Tibial nerve (tissue), 4 donors: ENCODE results near the gene CLDN1. TPM values are rescaled to one million over a fixed set of nuclear protein-coding genes. Genes with fewer than 3 reads are reported as not detected.

Source experiments
- DNase-seq, 2 donors: peaks; one replicate each; pipeline ENCODE4 v3.0.0-alpha.2; 2019; ENCODE audit warnings: low spot score in 2 of 2
- H3K27ac ChIP-seq, 4 donors: fragments of 200-600 bp; sonication (generic) in 3 of 4; one replicate each; pipeline ENCODE4 v1.5.1; 2017 to 2019; ENCODE audit warnings: mild to moderate bottlenecking in 1 of 4
- H3K27me3 ChIP-seq, 2 donors: fragments of 200-600 bp; sonication (generic) in 1 of 2; one replicate each; pipeline versions ENCODE4 v1.5.1 to v1.6.0; 2017 to 2019
- H3K36me3 ChIP-seq, 3 donors: fragments of 200-600 bp; sonication (generic); one replicate each; pipeline ENCODE4 v1.5.1; 2018 to 2019
- H3K4me1 ChIP-seq, 4 donors: fragments of 200-600 bp; sonication (generic) in 3 of 4; one replicate each; pipeline ENCODE4 v1.5.1; 2017 to 2019
- H3K4me3 ChIP-seq, 4 donors: fragments of 200-600 bp; sonication (generic) in 3 of 4; one replicate each; pipeline ENCODE4 v1.5.1; 2017 to 2019; ENCODE audit warnings: mild to moderate bottlenecking in 1 of 4, moderate library complexity in 1 of 4
- H3K9me3 ChIP-seq, 4 donors: fragments of 200-600 bp; sonication (generic) in 3 of 4; one replicate each; pipeline ENCODE4 v1.5.1; 2017 to 2019
- CTCF ChIP-seq, 5 experiments: fragments of 200-600 bp in 3 of 5; fragments of 450-650 bp in 2 of 5; sonication (generic) in 3 of 5; IDR thresholded peaks; one replicate each; pipeline ENCODE4 v1.5.1; 2016 to 2019; ENCODE audit warnings: antibody characterized with exemption in 5 of 5, mild to moderate bottlenecking in 3 of 5, moderate library complexity in 2 of 5
- EP300 ChIP-seq, 2 donors: sonication (generic); formaldehyde crosslinking; IDR thresholded peaks; one replicate each; pipeline ENCODE4 v1.6.1; 2017; ENCODE audit warnings: antibody characterized with exemption in 2 of 2, mild to moderate bottlenecking in 1 of 2
- POLR2A ChIP-seq, 2 donors: fragments of 450-650 bp; IDR thresholded peaks; one replicate each; pipeline ENCODE4 v1.6.1; 2017; ENCODE audit warnings: antibody characterized with exemption in 2 of 2, mild to moderate bottlenecking in 2 of 2, moderate library complexity in 2 of 2
- WGBS, 2 donors: methylation state at CpG; one replicate each; pipeline ENCODE4 v1.1.5; 2018; 5-methylcytosine and 5-hydroxymethylcytosine counted together
- total RNA-seq, 4 donors: library from RNA; depleted of rRNA; stranded (reverse); fragments of >200 nt; gene quantifications; one replicate each; pipeline ENCODE4 v1.1.0, GENCODE V29; 2016

The CLDN1 gene
- 100 to 1,000 TPM in 3 of 4 donors, 10 to 100 TPM in 1; 74.7 to 208 (median 133) TPM for total RNA-seq

GRCh38 chr3:190321789-190322603, at the start of gene CLDN1:
TSS of gene CLDN1 (minus strand) at chr3:190322446. CDS start at chr3:190322206, 240 bp downstream.
- Histone ChIP-seq H3K4me1 (peaks cover 0 to 21% (median 4%) of the 10 kb centered on the region in 4 donors), H3K9me3 (no peaks in the 10 kb centered on the region), H3K27me3 (no peaks in the 10 kb centered on the region), H3K36me3 (no peaks in the 10 kb centered on the region), H3K27ac (peak within 1 kb of the TSS; percentile 3 to 85 (median 58)), H3K4me3 (peak within 1 kb of the TSS; percentile 44 to 71 (median 60))
- WGBS, 2 donors = 4% methylated on average over 29 to 60 of the region's 64 CpGs
- TF ChIP-seq POLR2A (IDR thresholded peaks at IDR 0.05) = peak; percentile 63 to 65
- peak in 1 of 2 donors; percentile 55 for TF ChIP-seq EP300 (IDR thresholded peaks at IDR 0.05)
- peak; percentile 77 to 97 (median 97) for TF ChIP-seq CTCF (IDR thresholded peaks at IDR 0.05)
- DNase-seq = peak; percentile 68 to 71

GRCh38 chr3:190371152-190371551, 48.9 kb upstream of the CLDN1 start:
- no peak for DNase-seq
- H3K4me3 ChIP-seq = no peak overlapping the region
- H3K27ac ChIP-seq = no peak overlapping the region
- WGBS, 2 donors = 47 to 76% methylated on average over 2 of the region's 2 CpGs
- H3K36me3 ChIP-seq = no peaks in the 10 kb centered on the region
- TF ChIP-seq CTCF (IDR thresholded peaks at IDR 0.05) (no peak), POLR2A (IDR thresholded peaks at IDR 0.05) (no peak), EP300 (IDR thresholded peaks at IDR 0.05) (no peak)
- no peaks in the 10 kb centered on the region for H3K9me3 ChIP-seq
- H3K27me3 ChIP-seq = no peaks in the 10 kb centered on the region
- no peaks in the 10 kb centered on the region for H3K4me1 ChIP-seq

GRCh38 chr3:190370369-190370768, 48.1 kb upstream of the CLDN1 start:
- H3K36me3 ChIP-seq = no peaks in the 10 kb centered on the region
- no peak for DNase-seq
- WGBS, 2 donors = 92 to 98% methylated on average over 2 of the region's 2 CpGs
- H3K4me3 ChIP-seq = no peak overlapping the region
- no peak for TF ChIP-seq EP300 (IDR thresholded peaks at IDR 0.05)
- no peak for TF ChIP-seq CTCF (IDR thresholded peaks at IDR 0.05)
- TF ChIP-seq POLR2A (IDR thresholded peaks at IDR 0.05) = no peak
- H3K9me3 ChIP-seq = no peaks in the 10 kb centered on the region
- no peak overlapping the region for H3K27ac ChIP-seq
- no peaks in the 10 kb centered on the region for H3K4me1 ChIP-seq
- no peaks in the 10 kb centered on the region for H3K27me3 ChIP-seq

GRCh38 chr3:190369668-190370295, 47.5 kb upstream of the CLDN1 start:
- 60 to 73% methylated on average over 5 of the region's 5 CpGs for WGBS, 2 donors
- no peak overlapping the region for H3K4me3 ChIP-seq
- H3K27ac ChIP-seq = no peak overlapping the region
- no peaks in the 10 kb centered on the region for H3K4me1 ChIP-seq
- no peaks in the 10 kb centered on the region for H3K27me3 ChIP-seq
- DNase-seq = no peak
- no peaks in the 10 kb centered on the region for H3K36me3 ChIP-seq
- TF ChIP-seq EP300 (IDR thresholded peaks at IDR 0.05) (no peak), POLR2A (IDR thresholded peaks at IDR 0.05) (no peak), CTCF (IDR thresholded peaks at IDR 0.05) (no peak)
- no peaks in the 10 kb centered on the region for H3K9me3 ChIP-seq

GRCh38 chr3:190368881-190369280, 46.6 kb upstream of the CLDN1 start:
- no peaks in the 10 kb centered on the region for H3K27me3 ChIP-seq
- H3K36me3 ChIP-seq = no peaks in the 10 kb centered on the region
- no peak overlapping the region for H3K4me3 ChIP-seq
- TF ChIP-seq POLR2A (IDR thresholded peaks at IDR 0.05) = no peak
- no peak for TF ChIP-seq EP300 (IDR thresholded peaks at IDR 0.05)
- TF ChIP-seq CTCF (IDR thresholded peaks at IDR 0.05) = no peak
- H3K27ac ChIP-seq = no peak overlapping the region
- DNase-seq = no peak
- H3K4me1 ChIP-seq = no peaks in the 10 kb centered on the region
- no peaks in the 10 kb centered on the region for H3K9me3 ChIP-seq
